Chondrocyte (in vitro differentiated cells): Measurements from ENCODE around the gene NXNL2. TPM values are rescaled to one million over a fixed set of nuclear protein-coding genes. Genes with fewer than 3 reads are reported as not detected.

ENCODE experiments used
- DNase-seq: peaks from one replicate; pipeline ENCODE4 v3.0.0; 2021; ENCODE audit warnings: mixed read lengths, low spot score
- H3K27ac Mint-ChIP-seq: one replicate; pipeline ENCODE4 v1.8.0; 2021; ENCODE audit warnings: mild to moderate bottlenecking, moderate library complexity, mixed read lengths; ENCODE audit not compliant: unreplicated experiment
- H3K27me3 Mint-ChIP-seq: 2 replicates; pipeline ENCODE4 v1.8.0; 2021; ENCODE audit warnings: low read depth, mixed read lengths
- H3K36me3 Mint-ChIP-seq: 2 replicates; pipeline ENCODE4 v1.8.0; 2021; ENCODE audit warnings: low read depth, mixed read lengths
- H3K4me1 Mint-ChIP-seq: 2 replicates; pipeline ENCODE4 v1.8.0; 2021; ENCODE audit warnings: low read depth, mild to moderate bottlenecking, mixed read lengths
- H3K4me3 Mint-ChIP-seq: one replicate; pipeline ENCODE4 v1.8.0; 2021; ENCODE audit warnings: mild to moderate bottlenecking, moderate library complexity, mixed read lengths; ENCODE audit not compliant: unreplicated experiment
- H3K9me3 Mint-ChIP-seq: 2 replicates; pipeline ENCODE4 v1.8.0; 2021; ENCODE audit warnings: low read depth, mixed read lengths
- CTCF ChIP-seq: fragments of 200-600 bp; sonication (generic); IDR thresholded peaks from 2 replicates; pipeline ENCODE4 v1.5.0; 2021; ENCODE audit warnings: antibody characterized with exemption, mild to moderate bottlenecking, moderate library complexity
- total RNA-seq: library from RNA; stranded (reverse); gene quantifications from 3 replicates; pipeline ENCODE4 v1.2.1, GENCODE V29; 2021

The NXNL2 gene
- total RNA-seq, 1 donor from 2014 or later = 0.50 TPM

- peaks cover 4% of the 10 kb centered on the region for H3K9me3 Mint-ChIP-seq
- no peaks in the 10 kb centered on the region for H3K36me3 Mint-ChIP-seq
- DNase-seq = peak; percentile 2
- H3K27me3 Mint-ChIP-seq = peaks cover 4% of the 10 kb centered on the region
- no peaks in the 10 kb centered on the region for H3K4me1 Mint-ChIP-seq
- no peak overlapping the region for H3K4me3 Mint-ChIP-seq
- TF ChIP-seq CTCF = no peak
- no peak overlapping the region for H3K27ac Mint-ChIP-seq
Observed at GRCh38 chr9:88511906-88512305, 23.1 kb upstream of the NXNL2 start.

- Mint-ChIP-seq H3K9me3 (no peaks in the 10 kb centered on the region), H3K27ac (no peak overlapping the region), H3K4me1 (no peaks in the 10 kb centered on the region), H3K27me3 (peaks cover 4% of the 10 kb centered on the region), H3K36me3 (no peaks in the 10 kb centered on the region), H3K4me3 (no peak overlapping the region)
- TF ChIP-seq CTCF = no peak
- DNase-seq = peak; percentile 14
Observed at GRCh38 chr9:88514247-88514646, 20.7 kb upstream of the NXNL2 start.

GRCh38 chr9:88521308-88521707, 13.7 kb upstream of the NXNL2 start:
- Mint-ChIP-seq H3K9me3 (no peaks in the 10 kb centered on the region), H3K4me1 (peaks cover 9% of the 10 kb centered on the region), H3K4me3 (no peak overlapping the region), H3K27ac (no peak overlapping the region), H3K27me3 (no peaks in the 10 kb centered on the region), H3K36me3 (no peaks in the 10 kb centered on the region)
- peak; percentile 17 for DNase-seq
- no peak for TF ChIP-seq CTCF

- no peaks in the 10 kb centered on the region for H3K27me3 Mint-ChIP-seq
- H3K9me3 Mint-ChIP-seq = no peaks in the 10 kb centered on the region
- TF ChIP-seq CTCF = no peak
- DNase-seq = peak; percentile 47
- H3K36me3 Mint-ChIP-seq = no peaks in the 10 kb centered on the region
- H3K27ac Mint-ChIP-seq = no peak overlapping the region
- no peak overlapping the region for H3K4me3 Mint-ChIP-seq
- peaks cover 9% of the 10 kb centered on the region for H3K4me1 Mint-ChIP-seq
Observed at GRCh38 chr9:88522360-88522759, 12.6 kb upstream of the NXNL2 start.

GRCh38 chr9:88523056-88523455, 11.9 kb upstream of the NXNL2 start:
- Mint-ChIP-seq H3K4me3 (no peak overlapping the region), H3K9me3 (no peaks in the 10 kb centered on the region), H3K4me1 (peaks cover 9% of the 10 kb centered on the region), H3K36me3 (no peaks in the 10 kb centered on the region), H3K27ac (peak overlapping the region; percentile 57), H3K27me3 (no peaks in the 10 kb centered on the region)
- TF ChIP-seq CTCF = no peak
- DNase-seq = peak; percentile 42
